ENCODE data around the gene PPP4R3A. TPM values are rescaled to one million over a fixed set of nuclear protein-coding genes. Genes with fewer than 3 reads are reported as not detected.

Gene PPP4R3A
- total and polyA plus RNA-seq, 2 donors (not counting 3 experiments of a cell fraction or from before 2014, with no cell fraction given): 20.5 to 77.0 TPM

- BruUV-seq (replicated peaks): no TSS peak
- POLR2A ChIA-PET: no interaction called here
- FAIRE-seq (no peak), DNase-seq (ENCODE audit: low read depth, low spot score) (no peak)
- intact Hi-C loops (cut with micrococcal nuclease) (no loop called here), dilution Hi-C loops (cut with MboI; ENCODE audit: extremely low pct_ligation_motif_present, low sequenced_read_pairs) (no loop called here)
- Histone ChIP-seq H4K20me1 (replicated peaks; ENCODE audit: control insufficient read depth, extremely low read depth, insufficient read depth, low read length) (peaks cover 8% of the 10 kb centered on the region), H3K4me1 (ENCODE audit: control insufficient read depth, extremely low read depth, insufficient read depth, low read length) (no peaks in the 10 kb centered on the region), H3K4me3 (replicated peaks in 1 of 3; ENCODE audit: insufficient read depth in 1 of 3, low read depth in 1 of 3, low read length in 3 of 3) (no peak overlapping the region), H3K9me3 (replicated peaks; ENCODE audit: control insufficient read depth, insufficient read depth, low read length) (no peaks in the 10 kb centered on the region), H3K27ac (ENCODE audit: insufficient read depth, low read depth, low read length) (no peak overlapping the region), H3K36me3 (ENCODE audit: control insufficient read depth in 2 of 2, extremely low read depth in 1 of 2, insufficient read depth in 2 of 2, low read length in 2 of 2) (peaks cover 16 to 36% of the 10 kb centered on the region in 2 experiments), H3K9me1 (replicated peaks; ENCODE audit: control insufficient read depth, extremely low read depth, insufficient read depth, low read length) (no peaks in the 10 kb centered on the region), H2AFZ (ENCODE audit: low read depth, low read length) (no peak overlapping the region), H3K9ac (replicated peaks; ENCODE audit: extremely low read depth, insufficient read depth, low read length) (no peak overlapping the region), H3K79me2 (ENCODE audit: control insufficient read depth, insufficient read depth, low read length) (no peaks in the 10 kb centered on the region), H3K27me3 (ENCODE audit: control insufficient read depth in 2 of 2, insufficient read depth in 2 of 2, low read length in 2 of 2) (no peaks in the 10 kb centered on the region), H3K4me2 (ENCODE audit: insufficient read depth, low read length) (no peak overlapping the region)
- CTCF ChIA-PET: no interaction called here
- no peak for TF ChIP-seq JUN (IDR thresholded peaks at IDR 0.05; ENCODE audit: borderline replicate concordance, insufficient read depth, insufficient read length, low read depth)
Measured at GRCh38 chr14:91458612-91459011, 51.5 kb downstream of the PPP4R3A start.

DNA sequence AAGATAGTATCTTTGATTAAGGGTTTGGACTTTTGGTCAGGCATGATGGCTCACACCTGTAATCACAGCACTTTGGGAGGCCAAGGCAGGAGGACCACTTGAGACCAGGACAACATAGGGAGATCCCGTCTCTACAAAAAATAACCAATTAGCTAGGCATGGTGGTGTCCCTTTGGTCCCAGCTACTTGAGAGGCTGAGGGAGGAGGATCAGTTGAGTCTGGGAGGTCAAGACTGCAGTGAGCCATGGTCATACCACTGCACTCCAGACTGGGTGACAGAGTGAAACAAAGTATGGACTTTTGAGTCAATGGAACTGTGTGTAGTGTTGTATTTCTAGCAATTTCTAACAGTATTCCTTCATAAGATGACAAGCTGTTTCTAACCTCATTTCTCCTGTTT is 53.8 kb downstream of the PPP4R3A start:
- Histone ChIP-seq H4K20me1 (replicated peaks; ENCODE audit: control insufficient read depth, extremely low read depth, insufficient read depth, low read length) (peaks cover 8% of the 10 kb centered on the region), H3K36me3 (ENCODE audit: control insufficient read depth in 2 of 2, extremely low read depth in 1 of 2, insufficient read depth in 2 of 2, low read length in 2 of 2) (peaks cover 12 to 24% of the 10 kb centered on the region in 2 experiments), H2AFZ (ENCODE audit: low read depth, low read length) (no peak overlapping the region), H3K4me3 (replicated peaks in 1 of 3; ENCODE audit: insufficient read depth in 1 of 3, low read depth in 1 of 3, low read length in 3 of 3) (no peak overlapping the region), H3K4me1 (ENCODE audit: control insufficient read depth, extremely low read depth, insufficient read depth, low read length) (no peaks in the 10 kb centered on the region), H3K9me3 (replicated peaks; ENCODE audit: control insufficient read depth, insufficient read depth, low read length) (no peaks in the 10 kb centered on the region), H3K9ac (replicated peaks; ENCODE audit: extremely low read depth, insufficient read depth, low read length) (no peak overlapping the region), H3K27me3 (ENCODE audit: control insufficient read depth in 2 of 2, insufficient read depth in 2 of 2, low read length in 2 of 2) (no peaks in the 10 kb centered on the region), H3K79me2 (ENCODE audit: control insufficient read depth, insufficient read depth, low read length) (no peaks in the 10 kb centered on the region), H3K27ac (ENCODE audit: insufficient read depth, low read depth, low read length) (no peak overlapping the region), H3K9me1 (replicated peaks; ENCODE audit: control insufficient read depth, extremely low read depth, insufficient read depth, low read length) (no peaks in the 10 kb centered on the region), H3K4me2 (ENCODE audit: insufficient read depth, low read length) (no peak overlapping the region)
- TF ChIP-seq MAX (IDR thresholded peaks at IDR 0.05; ENCODE audit: insufficient read depth, insufficient read length) (no peak), CTCF (IDR thresholded peaks at IDR 0.05; ENCODE audit: extremely low read depth in 1 of 2, insufficient read depth in 1 of 2, low read depth in 1 of 2, low read length in 2 of 2) (no peak), EZH2 (IDR thresholded peaks at IDR 0.05; ENCODE audit: borderline replicate concordance, low read depth, low read length, severe bottlenecking) (no peak), MYC (IDR thresholded peaks at IDR 0.05; ENCODE audit: low read depth, low read length) (no peak), GATA2 (IDR thresholded peaks at IDR 0.05; ENCODE audit: insufficient read depth, insufficient read length, low read depth, low read length) (no peak), JUN (IDR thresholded peaks at IDR 0.05; ENCODE audit: borderline replicate concordance, insufficient read depth, insufficient read length, low read depth) (no peak), POLR2AphosphoS5 (IDR thresholded peaks at IDR 0.05; ENCODE audit: insufficient read depth, low read depth, low read length) (no peak), POLR2A (IDR thresholded peaks at IDR 0.05; ENCODE audit: low read depth, low read length) (no peak), FOS (IDR thresholded peaks at IDR 0.05; ENCODE audit: borderline replicate concordance, insufficient read depth, low read length) (no peak)
- no TSS peak for BruUV-seq (replicated peaks)
- intact Hi-C loops (cut with micrococcal nuclease): no loop called here
- dilution Hi-C loops (cut with MboI; ENCODE audit: extremely low pct_ligation_motif_present, low sequenced_read_pairs): no loop called here
- DNase-seq (ENCODE audit: low read depth, low spot score) (no peak), FAIRE-seq (no peak)
- ChIA-PET POLR2A (no interaction called here), CTCF (interaction anchor here (1.0 kb wide), 1 partner anchor 133 kb away, joined by 3 read pairs; no protein-coding TSS in a partner anchor)
